PFSK-1 (cell line): Measurements from ENCODE around the gene ZNF763.

Experiments used
- FOXP2 ChIP-seq: optimal IDR thresholded peaks from 2 replicates; pipeline ENCODE3; 2011; ENCODE audit warnings: borderline replicate concordance, control low read depth, inconsistent platforms; ENCODE audit not compliant: insufficient read depth; ENCODE audit errors: extremely low read length, extremely low read depth
- POLR2AphosphoS5 ChIP-seq: IDR thresholded peaks from 2 replicates; pipeline ENCODE4 v1.6.1; 2012; ENCODE audit warnings: low read depth, mild to moderate bottlenecking, control low read depth, low read length, moderate library complexity
- SIN3A ChIP-seq: IDR thresholded peaks from 2 replicates; pipeline ENCODE4 v1.6.1; 2012; ENCODE audit warnings: mild to moderate bottlenecking, low read length, moderate library complexity, borderline replicate concordance; ENCODE audit not compliant: insufficient read depth
- TAF1 ChIP-seq: IDR thresholded peaks from 2 replicates; pipeline ENCODE4 v1.6.1; 2012; ENCODE audit warnings: low read length, control low read depth, borderline replicate concordance; ENCODE audit not compliant: insufficient read depth
- TF ChIP-seq, protein P1 (sequence below), 2 experiments: IDR thresholded peaks; 2 replicates each; pipeline versions ENCODE4 v1.6.1 to v1.8.0; 2011 to 2012; ENCODE audit warnings: low read depth in 2 of 2, low read length in 2 of 2, control low read depth in 1 of 2, inconsistent platforms in 1 of 2, mild to moderate bottlenecking in 1 of 2, moderate library complexity in 1 of 2; ENCODE audit not compliant: insufficient read depth in 1 of 2

The ZNF763 gene

DNA sequence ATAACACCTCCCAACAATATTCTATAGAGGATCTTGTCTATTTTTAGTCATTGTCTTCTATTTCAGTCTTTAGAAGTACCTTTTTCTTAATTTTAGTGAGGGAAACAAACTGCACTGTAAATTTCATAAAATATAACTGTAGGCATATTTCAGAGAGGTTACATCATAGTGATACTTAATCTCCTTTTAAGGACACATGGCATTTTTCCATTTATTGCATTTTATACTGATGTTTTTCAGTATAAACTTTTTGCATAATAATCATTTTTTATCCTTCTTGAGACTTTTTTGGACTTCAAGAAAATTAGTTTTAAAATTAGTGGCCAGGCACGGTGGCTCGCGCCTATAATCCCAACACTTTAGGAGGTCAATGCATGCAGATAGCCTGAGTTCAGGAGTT is 33.3 kb upstream of the ZNF763 start:
- TF ChIP-seq TAF1, result no peak

DNA sequence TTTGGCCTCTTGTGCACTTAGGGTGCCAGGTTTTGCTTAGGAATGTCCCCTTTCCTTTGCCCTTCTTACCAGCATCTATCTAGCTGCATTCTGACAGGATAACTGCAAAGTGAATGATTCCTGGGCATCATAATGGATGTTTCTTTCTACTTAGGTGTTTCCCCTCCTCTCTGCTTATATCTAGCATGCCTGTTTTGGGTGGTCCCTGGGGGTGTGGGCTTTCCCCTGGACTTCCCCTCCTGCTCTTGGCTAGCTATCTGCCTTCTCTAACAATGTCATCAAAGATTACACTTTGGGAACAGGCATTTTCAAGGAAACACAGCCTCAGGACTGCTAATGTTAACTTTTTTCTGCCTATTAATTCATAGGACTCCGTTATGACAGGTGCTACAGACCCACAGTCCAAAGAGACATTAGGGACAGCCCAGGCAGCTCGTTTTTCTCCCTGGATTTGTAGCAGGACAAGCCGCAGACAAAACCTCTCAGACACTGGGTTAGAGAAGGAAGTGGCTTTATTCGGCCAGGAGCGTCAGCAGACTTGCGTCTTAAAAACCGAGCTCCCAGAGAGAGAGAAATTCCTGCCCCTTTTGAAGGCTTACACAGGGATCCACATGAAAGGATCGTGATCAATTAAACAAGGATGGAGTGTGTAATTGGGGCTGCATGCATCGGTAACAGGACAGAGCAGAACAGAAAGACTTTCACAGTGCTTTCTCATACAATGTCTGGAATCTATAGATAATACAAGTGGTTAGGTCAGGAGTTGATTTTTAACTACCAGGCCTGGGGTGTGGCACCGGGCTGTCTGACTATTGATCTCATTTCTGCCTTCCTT is 22.6 kb upstream of the ZNF763 start:
- TF ChIP-seq FOXP2 (no peak), SIN3A (no peak), POLR2AphosphoS5 (no peak), TAF1 (no peak)
- TF ChIP-seq, protein P1, sequence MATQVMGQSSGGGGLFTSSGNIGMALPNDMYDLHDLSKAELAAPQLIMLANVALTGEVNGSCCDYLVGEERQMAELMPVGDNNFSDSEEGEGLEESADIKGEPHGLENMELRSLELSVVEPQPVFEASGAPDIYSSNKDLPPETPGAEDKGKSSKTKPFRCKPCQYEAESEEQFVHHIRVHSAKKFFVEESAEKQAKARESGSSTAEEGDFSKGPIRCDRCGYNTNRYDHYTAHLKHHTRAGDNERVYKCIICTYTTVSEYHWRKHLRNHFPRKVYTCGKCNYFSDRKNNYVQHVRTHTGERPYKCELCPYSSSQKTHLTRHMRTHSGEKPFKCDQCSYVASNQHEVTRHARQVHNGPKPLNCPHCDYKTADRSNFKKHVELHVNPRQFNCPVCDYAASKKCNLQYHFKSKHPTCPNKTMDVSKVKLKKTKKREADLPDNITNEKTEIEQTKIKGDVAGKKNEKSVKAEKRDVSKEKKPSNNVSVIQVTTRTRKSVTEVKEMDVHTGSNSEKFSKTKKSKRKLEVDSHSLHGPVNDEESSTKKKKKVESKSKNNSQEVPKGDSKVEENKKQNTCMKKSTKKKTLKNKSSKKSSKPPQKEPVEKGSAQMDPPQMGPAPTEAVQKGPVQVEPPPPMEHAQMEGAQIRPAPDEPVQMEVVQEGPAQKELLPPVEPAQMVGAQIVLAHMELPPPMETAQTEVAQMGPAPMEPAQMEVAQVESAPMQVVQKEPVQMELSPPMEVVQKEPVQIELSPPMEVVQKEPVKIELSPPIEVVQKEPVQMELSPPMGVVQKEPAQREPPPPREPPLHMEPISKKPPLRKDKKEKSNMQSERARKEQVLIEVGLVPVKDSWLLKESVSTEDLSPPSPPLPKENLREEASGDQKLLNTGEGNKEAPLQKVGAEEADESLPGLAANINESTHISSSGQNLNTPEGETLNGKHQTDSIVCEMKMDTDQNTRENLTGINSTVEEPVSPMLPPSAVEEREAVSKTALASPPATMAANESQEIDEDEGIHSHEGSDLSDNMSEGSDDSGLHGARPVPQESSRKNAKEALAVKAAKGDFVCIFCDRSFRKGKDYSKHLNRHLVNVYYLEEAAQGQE (IDR thresholded peaks at IDR 0.05; ENCODE audit: insufficient read depth in 1 of 2, low read depth in 2 of 2, low read length in 2 of 2), result no peak

- TF ChIP-seq FOXP2 (no peak), TAF1 (no peak), SIN3A (no peak), POLR2AphosphoS5 (no peak)
- TF ChIP-seq, protein P1 (IDR thresholded peaks at IDR 0.05; ENCODE audit: insufficient read depth in 1 of 2, low read depth in 2 of 2, low read length in 2 of 2), result no peak
These were observed 22.1 kb upstream of the ZNF763 start for GRCh38 chr19:11942843-11943108.

DNA sequence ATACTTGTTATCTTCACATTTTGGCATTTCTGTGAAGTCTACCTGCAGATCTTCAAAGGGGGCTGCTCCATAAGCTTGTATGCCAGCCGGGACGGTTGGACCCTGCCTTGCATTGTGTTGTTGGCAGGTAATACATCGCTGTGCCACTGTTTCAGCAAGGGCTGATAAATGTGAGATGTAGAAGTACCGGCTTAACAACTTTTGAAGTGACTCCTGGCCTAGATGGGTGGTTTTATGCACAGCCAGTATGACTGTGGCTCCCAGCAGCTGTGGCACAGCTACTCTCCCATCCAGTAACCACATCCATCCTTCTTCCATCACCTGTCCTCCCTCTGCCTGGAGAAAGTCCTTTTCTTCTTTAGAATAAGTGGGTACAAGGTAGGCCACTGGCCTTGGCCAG is 20.2 kb upstream of the ZNF763 start:
- TF ChIP-seq, protein P1 (IDR thresholded peaks at IDR 0.05; ENCODE audit: insufficient read depth in 1 of 2, low read depth in 2 of 2, low read length in 2 of 2), result no peak
- no peak for TF ChIP-seq FOXP2
- TF ChIP-seq POLR2AphosphoS5, result no peak
- no peak for TF ChIP-seq TAF1
- no peak for TF ChIP-seq SIN3A

- TF ChIP-seq SIN3A (no peak), TAF1 (no peak), POLR2AphosphoS5 (no peak), FOXP2 (no peak)
- TF ChIP-seq, protein P1 (IDR thresholded peaks at IDR 0.05; ENCODE audit: insufficient read depth in 1 of 2, low read depth in 2 of 2, low read length in 2 of 2), result no peak
These were observed 16.2 kb upstream of the ZNF763 start for GRCh38 chr19:11948646-11949045.
